ENCODE data around the gene FBXO34.

DNA sequence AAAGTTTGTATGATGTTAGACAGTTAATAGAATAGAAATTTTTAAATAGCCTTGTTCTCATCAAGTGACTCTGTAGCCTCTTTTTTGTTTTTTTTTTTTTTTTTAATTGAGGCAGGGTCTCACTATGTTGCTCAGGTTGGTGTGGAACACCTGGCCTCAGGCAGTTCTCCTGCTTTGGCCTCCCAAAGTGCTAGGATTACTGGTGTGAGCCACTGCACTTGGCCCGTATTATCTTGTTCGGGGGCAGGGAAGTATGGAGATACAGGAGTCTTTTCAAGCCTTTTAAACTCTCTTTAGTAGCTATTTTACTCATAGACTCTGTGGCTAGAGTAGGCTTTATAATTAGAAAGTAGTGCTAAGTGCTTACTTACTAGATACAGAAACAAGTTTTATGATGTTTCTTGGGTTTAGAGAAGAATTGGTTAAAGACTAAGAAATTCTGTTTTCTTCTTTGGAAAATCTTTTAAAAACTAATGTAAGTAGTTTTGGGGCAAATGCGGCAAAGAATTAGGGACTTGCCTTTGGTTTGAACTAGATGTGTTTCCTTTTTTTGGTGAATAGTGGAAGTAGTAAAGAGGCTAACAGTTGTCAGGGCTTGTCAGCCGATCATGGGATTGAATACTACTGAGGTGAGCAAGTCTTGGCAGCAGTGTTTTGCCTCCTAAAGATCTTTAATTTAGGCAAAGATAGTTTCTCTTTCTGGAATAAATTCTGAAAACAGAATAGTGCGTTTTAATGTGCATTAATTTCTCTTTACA lies 31.3 kb downstream of the FBXO34 start:
- TF ChIP-seq CTCF (conservative IDR thresholded peaks at IDR 0.05 in 1 of 2, IDR thresholded peaks at IDR 0.05 in 1 of 2; ENCODE audit: extremely low read depth in 1 of 2, insufficient read depth in 1 of 2, low read depth in 1 of 2, low read length in 2 of 2) = no peak
- TF ChIP-seq EZH2 (IDR thresholded peaks at IDR 0.05; ENCODE audit: borderline replicate concordance, low read length) = no peak

All from mammary epithelial cell (primary cell).